Inferior parietal cortex (tissue), 1 donor: ENCODE data around the gene ZNF175.
"Not testable (repeated sequence)": the region's sequence is repeated elsewhere in the genome, so short reads cannot be mapped to it uniquely, and the experiment has no call there.

ENCODE experiments used
- DNase-seq: peaks from one replicate; pipeline ENCODE4 v3.0.0-alpha.2; 2016; ENCODE audit errors: extremely low spot score

Gene ZNF175

GRCh38 chr19:51628153-51628939, 57.3 kb downstream of the ZNF175 start:
- no peak for DNase-seq

- DNase-seq = not testable (repeated sequence)
Measured at GRCh38 chr19:51630315-51630714, 59.2 kb downstream of the ZNF175 start, which contains the start of gene SIGLEC5. Gene SIGLEC5 (minus strand): TSS chr19:51630401. CDS start chr19:51630335, 66 bp downstream.

- DNase-seq = no peak
Measured at GRCh38 chr19:51632126-51632525, 61.0 kb downstream of the ZNF175 start.

- no peak for DNase-seq
Measured at GRCh38 chr19:51637362-51637978, 66.4 kb downstream of the ZNF175 start.

- no peak for DNase-seq
Measured at GRCh38 chr19:51639916-51640315, 68.8 kb downstream of the ZNF175 start.

GRCh38 chr19:51640386-51640785, 69.3 kb downstream of the ZNF175 start:
- no peak for DNase-seq

GRCh38 chr19:51641648-51642047, 70.6 kb downstream of the ZNF175 start:
- no peak for DNase-seq
